Measurements from ENCODE around the gene ASAP3. TPM values are rescaled to one million over a fixed set of nuclear protein-coding genes. Genes with fewer than 3 reads are reported as not detected.
A peak's percentile ranks its signal among the peaks of the same experiment; 100 is the strongest.

Gene ASAP3
- total RNA-seq, 4 donors from 2014 or later, result 68.7 to 130 (median 88.5) TPM

DNA sequence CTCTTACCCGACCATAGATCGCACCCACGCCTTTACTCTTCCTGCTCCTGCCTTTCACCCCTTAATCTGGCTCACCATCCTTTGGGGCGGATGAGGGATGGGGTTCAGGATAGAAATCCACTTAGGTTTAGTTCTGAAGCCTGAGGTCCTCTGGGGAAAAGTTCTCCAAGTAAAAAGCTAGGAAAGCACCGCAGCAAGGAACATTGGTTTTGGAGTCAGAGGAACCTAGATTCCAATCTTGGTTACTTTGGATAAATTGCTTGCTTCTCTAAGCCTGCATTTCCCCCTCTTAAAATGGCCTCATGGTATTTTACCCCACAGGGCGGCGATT is 988 bp upstream of the ASAP3 start:
- TF ChIP-seq, protein P1, sequence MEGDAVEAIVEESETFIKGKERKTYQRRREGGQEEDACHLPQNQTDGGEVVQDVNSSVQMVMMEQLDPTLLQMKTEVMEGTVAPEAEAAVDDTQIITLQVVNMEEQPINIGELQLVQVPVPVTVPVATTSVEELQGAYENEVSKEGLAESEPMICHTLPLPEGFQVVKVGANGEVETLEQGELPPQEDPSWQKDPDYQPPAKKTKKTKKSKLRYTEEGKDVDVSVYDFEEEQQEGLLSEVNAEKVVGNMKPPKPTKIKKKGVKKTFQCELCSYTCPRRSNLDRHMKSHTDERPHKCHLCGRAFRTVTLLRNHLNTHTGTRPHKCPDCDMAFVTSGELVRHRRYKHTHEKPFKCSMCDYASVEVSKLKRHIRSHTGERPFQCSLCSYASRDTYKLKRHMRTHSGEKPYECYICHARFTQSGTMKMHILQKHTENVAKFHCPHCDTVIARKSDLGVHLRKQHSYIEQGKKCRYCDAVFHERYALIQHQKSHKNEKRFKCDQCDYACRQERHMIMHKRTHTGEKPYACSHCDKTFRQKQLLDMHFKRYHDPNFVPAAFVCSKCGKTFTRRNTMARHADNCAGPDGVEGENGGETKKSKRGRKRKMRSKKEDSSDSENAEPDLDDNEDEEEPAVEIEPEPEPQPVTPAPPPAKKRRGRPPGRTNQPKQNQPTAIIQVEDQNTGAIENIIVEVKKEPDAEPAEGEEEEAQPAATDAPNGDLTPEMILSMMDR (IDR thresholded peaks at IDR 0.05), result no peak
- TF ChIP-seq EP300 (IDR thresholded peaks at IDR 0.05) (peak; percentile 34), POLR2AphosphoS5 (IDR thresholded peaks at IDR 0.05) (no peak)
- Histone ChIP-seq H3K27ac (no peak overlapping the region), H3K4me3 (peak overlapping the region; percentile 96), H3K27me3 (no peaks in the 10 kb centered on the region), H3K9me3 (no peaks in the 10 kb centered on the region), H3K4me1 (peaks cover 35% of the 10 kb centered on the region), H3K36me3 (no peaks in the 10 kb centered on the region)
- 41% methylated on average over 7 of the region's 7 CpGs for WGBS
- DNase-seq (ENCODE audit: low spot score in 2 of 2), result no peak

DNA sequence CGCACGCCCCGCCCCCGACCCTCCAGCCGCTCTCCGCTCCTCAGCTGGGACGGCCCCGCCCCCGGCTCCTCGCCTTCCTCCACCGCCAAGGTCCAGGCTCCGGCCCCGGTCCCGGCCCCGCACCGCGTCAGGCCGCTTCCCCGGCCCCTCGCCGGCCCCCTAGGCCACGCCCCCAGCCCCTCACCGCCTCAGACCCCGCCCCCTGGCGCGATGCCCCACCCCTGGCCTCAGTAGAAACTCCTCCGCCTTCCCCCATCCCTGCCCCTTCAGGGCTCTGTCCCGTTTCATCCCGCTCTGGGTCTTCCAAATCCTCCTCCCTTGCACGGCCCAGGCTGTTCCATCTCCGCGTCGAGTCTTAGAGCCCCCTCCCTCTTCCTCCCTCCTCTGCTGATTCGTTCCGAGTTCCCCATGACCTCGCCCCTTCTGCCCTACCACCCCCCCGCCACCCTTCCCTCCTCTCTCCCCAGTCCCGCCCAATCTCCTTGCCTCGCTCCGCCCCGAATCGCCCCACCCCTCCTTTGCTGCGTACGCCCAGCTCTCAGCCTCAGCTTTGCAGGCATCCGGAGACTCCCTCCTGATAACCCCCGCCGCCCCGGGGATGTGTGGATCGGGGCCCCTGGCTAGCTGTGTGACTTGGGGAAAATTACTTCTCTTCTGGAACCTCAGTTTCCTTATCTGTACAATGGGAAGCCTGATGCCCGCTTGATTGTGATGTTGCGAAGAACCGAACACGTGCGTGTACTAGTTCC is 448 bp upstream of the ASAP3 start:
- H3K27ac ChIP-seq, result peak overlapping the region; percentile 95
- H3K27me3 ChIP-seq, result no peaks in the 10 kb centered on the region
- WGBS, result 8% methylated on average over 30 of the region's 54 CpGs
- TF ChIP-seq POLR2A (IDR thresholded peaks at IDR 0.05) (no peak), POLR2AphosphoS5 (IDR thresholded peaks at IDR 0.05) (no peak), EP300 (IDR thresholded peaks at IDR 0.05) (no peak)
- TF ChIP-seq, protein P1 (IDR thresholded peaks at IDR 0.05), result no peak
- H3K4me3 ChIP-seq, result peak overlapping the region; percentile 96
- peak; percentile 96 to 98 for DNase-seq (ENCODE audit: low spot score in 2 of 2)
- peaks cover 41% of the 10 kb centered on the region for H3K4me1 ChIP-seq
- H3K9me3 ChIP-seq, result no peaks in the 10 kb centered on the region
- H3K36me3 ChIP-seq, result no peaks in the 10 kb centered on the region

DNA sequence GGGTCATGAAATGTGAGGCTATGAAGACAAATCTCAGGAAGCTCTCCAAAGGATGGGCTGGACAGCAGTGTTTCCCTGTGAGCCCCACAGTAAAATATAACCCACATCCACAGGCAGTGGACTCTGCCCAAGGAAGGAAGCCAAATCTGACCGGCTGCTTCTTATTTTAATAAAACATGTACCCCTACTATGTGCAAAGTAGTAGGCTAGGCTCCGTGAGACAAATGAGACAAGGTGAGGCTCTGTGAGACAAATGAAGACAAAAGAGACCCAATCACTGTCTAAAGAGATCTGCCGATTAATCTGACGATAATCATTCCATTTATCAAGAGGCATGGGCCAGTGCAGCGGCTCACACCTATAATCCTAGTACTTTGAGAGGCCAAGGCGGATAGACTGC is 2.1 kb downstream of the ASAP3 start:
- peaks cover 56% of the 10 kb centered on the region for H3K4me1 ChIP-seq
- 94% methylated on average over 6 of the region's 6 CpGs for WGBS

DNA sequence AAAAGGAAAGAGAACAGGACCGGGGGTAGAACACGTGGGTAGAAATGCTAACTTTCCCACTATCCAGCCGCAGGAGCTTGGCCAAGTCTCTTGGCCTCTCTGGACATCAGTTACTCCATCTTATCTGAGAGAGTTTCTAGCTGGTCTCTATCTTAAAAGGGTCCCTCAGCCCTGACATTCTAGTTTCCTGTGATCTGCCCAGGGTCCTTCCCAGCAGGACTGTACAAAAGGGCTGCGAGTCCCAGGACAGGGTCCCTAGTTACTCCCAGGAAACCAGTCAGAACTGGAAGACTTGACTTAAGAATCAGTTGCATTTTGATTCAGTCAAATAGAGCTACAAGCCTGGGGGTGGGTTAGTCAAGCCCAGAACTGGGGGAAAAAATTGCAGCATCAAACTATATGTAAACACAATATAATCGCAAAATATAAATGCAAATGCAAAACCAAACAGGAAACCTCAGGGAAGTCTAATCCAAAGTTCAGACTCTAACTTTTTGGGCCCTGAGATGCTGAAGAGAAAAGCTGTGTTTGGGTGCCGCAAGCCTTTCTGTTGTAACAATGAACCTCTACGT is 2.9 kb downstream of the ASAP3 start:
- Histone ChIP-seq H3K4me1 (peaks cover 56% of the 10 kb centered on the region), H3K4me3 (no peak overlapping the region), H3K9me3 (no peaks in the 10 kb centered on the region), H3K27me3 (no peaks in the 10 kb centered on the region), H3K27ac (no peak overlapping the region), H3K36me3 (no peaks in the 10 kb centered on the region)
- TF ChIP-seq EP300 (IDR thresholded peaks at IDR 0.05) (no peak), POLR2AphosphoS5 (IDR thresholded peaks at IDR 0.05) (no peak), POLR2A (IDR thresholded peaks at IDR 0.05) (no peak)
- TF ChIP-seq, protein P1 (IDR thresholded peaks at IDR 0.05), result no peak
- 82% methylated on average over 7 of the region's 7 CpGs for WGBS
- DNase-seq (ENCODE audit: low spot score in 2 of 2), result no peak

More for the DNA sequence above, 2.1 kb downstream of the ASAP3 start:
- H3K9me3 ChIP-seq, result no peaks in the 10 kb centered on the region
- no peak for DNase-seq (ENCODE audit: low spot score in 2 of 2)
- TF ChIP-seq EP300 (IDR thresholded peaks at IDR 0.05) (no peak), POLR2AphosphoS5 (IDR thresholded peaks at IDR 0.05) (no peak), POLR2A (IDR thresholded peaks at IDR 0.05) (no peak)
- TF ChIP-seq, protein P1 (IDR thresholded peaks at IDR 0.05), result no peak
- no peaks in the 10 kb centered on the region for H3K36me3 ChIP-seq
- H3K27me3 ChIP-seq, result no peaks in the 10 kb centered on the region
- H3K4me3 ChIP-seq, result no peak overlapping the region
- H3K27ac ChIP-seq, result no peak overlapping the region

DNA sequence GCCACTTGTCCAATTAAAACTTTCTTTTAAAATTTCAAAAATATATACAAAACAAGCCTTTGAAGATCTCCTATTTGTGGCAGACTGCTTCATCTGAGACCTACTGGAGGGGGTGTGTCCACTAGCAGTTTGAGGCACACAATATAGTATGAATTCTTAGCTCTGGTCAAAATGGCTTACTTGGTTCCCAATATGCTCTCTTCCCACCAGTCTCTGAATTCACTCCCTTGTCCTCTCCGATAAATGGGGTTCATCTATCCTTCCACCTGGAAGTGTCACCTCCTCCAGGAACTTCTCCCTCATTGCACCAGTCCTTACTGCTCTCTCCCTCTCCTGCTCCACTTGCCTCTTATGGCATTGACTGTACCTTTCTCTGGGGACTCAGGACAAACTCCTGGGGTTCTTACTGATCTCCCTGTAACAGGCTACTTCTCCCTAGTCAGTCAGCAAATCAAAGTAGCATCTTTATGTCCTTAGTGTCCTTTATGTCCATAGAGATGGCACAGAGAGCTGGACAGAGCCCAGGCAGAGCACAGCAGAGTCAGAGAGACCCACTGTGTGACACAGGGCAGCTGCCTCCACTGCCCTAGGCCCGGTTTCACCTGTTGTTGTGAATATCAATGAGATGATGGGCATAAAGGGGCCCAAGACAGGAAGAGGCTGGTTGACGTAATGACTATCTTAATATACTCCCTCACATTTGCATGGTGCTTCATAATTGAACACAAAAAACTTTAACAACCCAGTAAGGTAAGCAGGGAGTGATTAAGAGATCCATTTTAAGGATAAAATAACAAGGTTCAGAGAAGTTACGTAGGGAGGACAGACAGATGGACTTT is 3.6 kb downstream of the ASAP3 start:
- 88% methylated on average over 4 of the region's 4 CpGs for WGBS
- no peaks in the 10 kb centered on the region for H3K27me3 ChIP-seq
- H3K36me3 ChIP-seq, result no peaks in the 10 kb centered on the region
- TF ChIP-seq, protein P1 (IDR thresholded peaks at IDR 0.05), result no peak
- TF ChIP-seq EP300 (IDR thresholded peaks at IDR 0.05) (no peak), POLR2AphosphoS5 (IDR thresholded peaks at IDR 0.05) (no peak), POLR2A (IDR thresholded peaks at IDR 0.05) (no peak)
- peaks cover 62% of the 10 kb centered on the region for H3K4me1 ChIP-seq
- H3K4me3 ChIP-seq, result no peak overlapping the region
- H3K27ac ChIP-seq, result peak overlapping the region; percentile 31
- no peaks in the 10 kb centered on the region for H3K9me3 ChIP-seq
- no peak for DNase-seq (ENCODE audit: low spot score in 2 of 2)
